ENCODE results near the gene SPRTN.

DNA sequence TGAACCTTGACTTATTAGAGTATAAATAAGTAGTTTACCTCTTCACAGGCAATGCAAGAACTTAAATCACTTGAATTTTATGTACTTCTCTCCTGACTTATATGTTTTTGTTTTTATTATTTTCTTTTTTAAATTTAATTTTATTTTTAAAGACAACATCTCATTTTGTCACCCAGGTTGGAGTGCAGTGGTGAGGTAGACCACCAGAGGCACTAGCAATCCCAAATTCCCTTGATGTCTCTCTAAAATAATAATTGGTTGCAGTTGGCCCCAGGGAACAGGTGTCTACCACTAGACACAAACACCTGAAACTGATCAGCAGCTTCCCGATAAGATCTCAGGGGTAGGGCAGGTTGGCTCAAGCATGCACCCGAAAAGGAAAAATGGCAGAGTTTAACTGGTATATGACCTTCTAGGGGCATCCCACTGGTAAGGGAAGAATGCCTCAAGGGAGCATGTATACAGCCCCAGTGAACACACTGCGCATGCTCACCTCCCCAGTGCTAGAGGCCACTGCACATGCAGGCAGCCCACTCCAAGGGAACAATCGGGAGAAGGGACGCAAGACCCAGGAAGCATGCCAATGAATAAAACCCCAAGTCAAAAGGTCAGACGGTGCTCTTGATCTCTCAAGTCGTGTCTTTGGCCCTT lies 15.1 kb upstream of the SPRTN start:
- TF ChIP-seq, protein P1, sequence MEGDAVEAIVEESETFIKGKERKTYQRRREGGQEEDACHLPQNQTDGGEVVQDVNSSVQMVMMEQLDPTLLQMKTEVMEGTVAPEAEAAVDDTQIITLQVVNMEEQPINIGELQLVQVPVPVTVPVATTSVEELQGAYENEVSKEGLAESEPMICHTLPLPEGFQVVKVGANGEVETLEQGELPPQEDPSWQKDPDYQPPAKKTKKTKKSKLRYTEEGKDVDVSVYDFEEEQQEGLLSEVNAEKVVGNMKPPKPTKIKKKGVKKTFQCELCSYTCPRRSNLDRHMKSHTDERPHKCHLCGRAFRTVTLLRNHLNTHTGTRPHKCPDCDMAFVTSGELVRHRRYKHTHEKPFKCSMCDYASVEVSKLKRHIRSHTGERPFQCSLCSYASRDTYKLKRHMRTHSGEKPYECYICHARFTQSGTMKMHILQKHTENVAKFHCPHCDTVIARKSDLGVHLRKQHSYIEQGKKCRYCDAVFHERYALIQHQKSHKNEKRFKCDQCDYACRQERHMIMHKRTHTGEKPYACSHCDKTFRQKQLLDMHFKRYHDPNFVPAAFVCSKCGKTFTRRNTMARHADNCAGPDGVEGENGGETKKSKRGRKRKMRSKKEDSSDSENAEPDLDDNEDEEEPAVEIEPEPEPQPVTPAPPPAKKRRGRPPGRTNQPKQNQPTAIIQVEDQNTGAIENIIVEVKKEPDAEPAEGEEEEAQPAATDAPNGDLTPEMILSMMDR (IDR thresholded peaks at IDR 0.05): no peak
- TF ChIP-seq POLR2A (IDR thresholded peaks at IDR 0.05) (no peak), POLR2AphosphoS5 (IDR thresholded peaks at IDR 0.05; ENCODE audit: insufficient read depth in 1 of 2, low read depth in 1 of 2) (no peak)
